Left renal pelvis (tissue), 4 donors: ENCODE results near the gene COA8. TPM values are rescaled to one million over a fixed set of nuclear protein-coding genes. Genes with fewer than 3 reads are reported as not detected.
"Not testable (repeated sequence)": the region's sequence is repeated elsewhere in the genome, so short reads cannot be mapped to it uniquely, and the experiment has no call there.

Experiments used
- DNase-seq, 4 donors: peaks; one replicate each; pipeline ENCODE4 v3.0.0-alpha.2; 2013; ENCODE audit warnings: low read depth in 4 of 4, low spot score in 3 of 4
- polyA plus RNA-seq, 4 donors: library from polyadenylated mRNA; unstranded; fragments of 120-200 nt; gene quantifications; one replicate each; pipeline ENCODE4 v1.2.1, GENCODE V29; 2013; ENCODE audit not compliant: insufficient read length in 4 of 4

The COA8 gene
- polyA plus RNA-seq, 4 donors: 26.7 to 46.0 (median 42.1) TPM

- DNase-seq: no peak
Observed at GRCh38 chr14:103568952-103569351, 6.2 kb downstream of the COA8 start.

- DNase-seq: no peak
Observed at GRCh38 chr14:103569408-103569807, 6.6 kb downstream of the COA8 start.

GRCh38 chr14:103574104-103574503, 11.3 kb downstream of the COA8 start:
- no peak for DNase-seq

GRCh38 chr14:103574707-103575285, 12.0 kb downstream of the COA8 start:
- DNase-seq: no peak

GRCh38 chr14:103576371-103577024, 13.7 kb downstream of the COA8 start:
- DNase-seq: peak; percentile 64 to 85 (median 76)

GRCh38 chr14:103578401-103579075, 15.8 kb downstream of the COA8 start:
- DNase-seq: no peak

DNA sequence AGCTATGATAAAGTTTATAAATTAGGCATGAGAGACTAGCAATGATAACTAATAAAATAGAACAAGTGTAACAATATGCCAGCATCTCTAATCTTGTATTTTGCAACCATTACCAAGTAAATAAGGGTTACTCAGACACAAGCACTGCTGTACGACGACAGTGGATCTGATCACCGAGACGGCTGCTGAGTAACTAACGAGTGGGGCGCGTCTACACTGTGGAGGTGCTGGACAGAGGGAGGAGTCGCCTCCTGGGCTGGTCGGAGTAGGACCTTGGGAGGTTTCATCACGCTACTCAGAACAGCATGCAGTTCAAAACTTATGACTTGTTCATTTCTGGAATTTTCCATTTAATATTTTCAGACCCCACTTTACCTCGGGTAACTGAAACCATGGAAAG, 18.4 kb downstream of the COA8 start:
- DNase-seq: no peak

- no peak for DNase-seq
Observed at GRCh38 chr14:103581954-103582703, 19.4 kb downstream of the COA8 start.

- DNase-seq: no peak
Observed at GRCh38 chr14:103584326-103584915, 21.7 kb downstream of the COA8 start.

DNA sequence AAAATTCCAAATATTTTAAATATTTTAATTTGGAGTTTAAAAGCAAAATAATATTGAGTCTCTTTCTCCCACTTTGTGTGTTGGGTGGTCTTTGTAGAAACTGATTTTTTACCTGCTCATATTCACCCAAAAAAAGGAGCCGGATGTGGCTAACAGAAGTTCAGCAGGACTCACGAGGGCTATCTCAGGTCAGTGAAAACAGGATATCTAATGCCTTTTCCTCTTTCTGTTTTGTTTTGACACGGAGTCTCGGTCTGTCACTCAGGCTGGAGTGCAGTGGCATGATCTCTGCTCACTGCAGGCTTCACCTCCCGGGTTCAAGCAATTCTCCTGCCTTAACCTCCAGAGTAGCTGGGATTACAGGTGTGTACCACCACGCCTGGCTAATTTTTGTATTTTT, 30.8 kb downstream of the COA8 start:
- DNase-seq: no peak

- DNase-seq: no peak
Observed at GRCh38 chr14:103594265-103594664, 31.5 kb downstream of the COA8 start.

DNA sequence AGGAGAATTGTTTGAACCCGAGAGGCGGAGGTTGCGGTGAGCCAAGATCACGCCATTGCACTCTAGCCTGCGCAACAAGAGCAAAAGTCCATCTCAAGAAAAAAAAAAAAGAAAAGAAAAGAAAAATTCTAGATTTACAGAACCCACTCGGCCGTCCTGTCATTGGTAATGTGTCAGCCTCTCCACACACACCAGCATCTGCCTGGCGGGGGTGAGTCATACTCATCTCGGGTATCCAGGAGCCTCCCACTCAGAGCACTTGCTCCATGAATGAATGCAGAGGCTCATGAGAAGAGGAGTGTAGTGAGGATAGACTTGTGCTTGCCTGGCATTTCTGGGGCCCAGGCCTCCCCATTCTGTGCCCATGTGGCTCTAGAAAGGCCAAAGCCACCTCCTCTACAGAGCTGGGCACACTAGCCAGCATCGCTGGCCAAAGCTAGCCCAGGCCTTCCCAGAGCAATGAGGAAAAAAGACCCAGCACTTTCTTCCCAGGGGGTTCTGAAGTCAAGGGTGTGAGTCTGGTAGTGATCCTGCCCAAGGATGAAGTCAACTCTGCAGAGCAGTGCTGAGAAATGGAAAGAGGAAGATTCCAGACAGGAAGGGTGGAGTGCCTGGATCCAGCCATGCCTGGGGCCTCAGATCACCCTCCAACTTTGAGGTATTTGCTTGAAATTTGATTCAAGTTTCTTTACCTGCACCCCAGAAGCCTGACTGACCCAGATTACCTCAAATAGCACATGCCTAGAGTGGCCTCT, 35.0 kb downstream of the COA8 start:
- DNase-seq: no peak

- DNase-seq: no peak
Observed at GRCh38 chr14:103600503-103600902, 37.7 kb downstream of the COA8 start.

DNA sequence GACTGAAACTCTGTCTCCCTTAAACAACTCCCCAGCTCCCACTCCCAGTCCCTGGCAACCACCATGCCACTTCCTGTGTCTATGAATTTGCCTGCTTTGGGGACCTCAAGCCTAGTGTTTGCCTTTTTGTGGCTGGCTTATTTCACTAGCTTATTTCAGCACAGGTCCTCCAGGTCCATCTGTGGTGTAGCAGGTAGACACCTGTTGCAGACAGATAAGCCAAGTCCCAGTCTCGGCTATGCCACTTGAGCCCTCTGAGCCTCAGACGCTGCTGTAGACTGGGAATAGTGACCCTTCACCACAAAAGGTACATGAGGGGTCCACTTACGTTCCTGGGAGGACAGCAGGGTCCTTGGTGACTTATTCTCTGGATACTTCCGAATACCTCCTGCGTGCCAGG, 41.9 kb downstream of the COA8 start:
- DNase-seq: no peak

GRCh38 chr14:103606963-103607668, 44.4 kb downstream of the COA8 start:
- peak; percentile 85 to 87 (median 86) for DNase-seq

GRCh38 chr14:103607822-103608221, 45.1 kb downstream of the COA8 start:
- DNase-seq: no peak

GRCh38 chr14:103609081-103609480, 46.3 kb downstream of the COA8 start:
- DNase-seq: not testable (repeated sequence)

DNA sequence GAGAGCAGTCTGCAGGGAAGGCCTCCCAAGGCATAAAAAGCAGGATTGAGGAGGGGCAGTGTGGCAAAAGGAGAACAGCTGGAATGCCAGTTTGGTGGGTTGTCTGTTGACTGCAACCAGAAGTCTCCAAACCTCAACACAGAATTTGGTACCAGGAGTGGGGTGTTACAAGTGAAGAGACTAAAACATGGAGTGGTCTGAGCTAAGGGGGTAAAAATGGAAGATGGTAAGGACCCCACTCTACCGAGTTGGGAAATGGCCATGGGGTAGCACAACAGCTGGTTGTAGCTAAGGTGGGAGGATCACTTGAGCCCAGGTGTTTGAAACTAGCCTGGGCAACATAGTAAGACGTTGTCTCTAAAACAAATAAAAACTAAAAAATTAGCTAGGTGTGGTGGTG, 48.5 kb downstream of the COA8 start:
- DNase-seq: no peak

DNA sequence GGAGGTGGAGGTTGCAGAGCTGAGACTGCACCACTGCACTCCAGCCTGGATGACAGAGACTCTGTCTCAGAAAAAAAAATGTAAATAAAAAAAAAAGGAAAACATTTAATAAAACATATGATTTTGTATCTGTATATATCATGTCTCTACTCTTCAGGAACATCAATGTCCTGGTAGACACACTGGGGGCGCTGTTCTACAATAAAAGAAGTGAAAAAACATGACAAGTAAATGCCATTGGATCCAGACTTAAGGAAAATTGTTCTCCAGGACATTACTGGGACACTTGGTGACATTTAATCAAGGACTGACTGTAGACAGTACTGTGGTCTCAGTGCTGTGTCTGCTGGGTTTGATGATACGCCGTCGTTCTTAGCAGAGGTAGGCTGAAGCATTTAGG, 50.8 kb downstream of the COA8 start:
- no peak for DNase-seq
